K562 (cell line): ENCODE data around the gene ANKRD34A. TPM values are rescaled to one million over a fixed set of nuclear protein-coding genes. Genes with fewer than 3 reads are reported as not detected.
A peak's percentile ranks its signal among the peaks of the same experiment; 100 is the strongest.

Experiments
- BCLAF1 ChIP-seq, 2 experiments: fragments of 450-650 bp in 1 of 2; IDR thresholded peaks; 2 replicates each; pipeline ENCODE4 v1.6.1; 2011 to 2017; ENCODE audit warnings: low read depth in 2 of 2, antibody characterized with exemption in 1 of 2, borderline replicate concordance in 1 of 2, low read length in 1 of 2, mild to moderate bottlenecking in 1 of 2, mixed read lengths in 1 of 2; ENCODE audit not compliant: control insufficient read depth in 1 of 2
- C11orf30 ChIP-seq: fragments of 450-650 bp; IDR thresholded peaks from 2 replicates; pipeline ENCODE4 v1.6.1; 2016; ENCODE audit warnings: low read depth, mild to moderate bottlenecking
- CC2D1A ChIP-seq: fragments of 450-650 bp; IDR thresholded peaks from 2 replicates; pipeline ENCODE4 v1.6.1; 2017; ENCODE audit warnings: mild to moderate bottlenecking
- CLOCK ChIP-seq: fragments of 250-450 bp; sonication (Bioruptor Pico); IDR thresholded peaks from 2 replicates; pipeline ENCODE4 v1.4.0; 2020; ENCODE audit warnings: mild to moderate bottlenecking, moderate library complexity, borderline replicate concordance
- CTBP1 ChIP-seq: fragments of 450-650 bp; IDR thresholded peaks from 2 replicates; pipeline ENCODE4 v1.6.1; 2016; ENCODE audit warnings: borderline replicate concordance
- FOXJ3 ChIP-seq: sonication (generic); formaldehyde crosslinking; IDR thresholded peaks from 2 replicates; pipeline ENCODE4 v1.4.0; 2020; ENCODE audit warnings: mild to moderate bottlenecking, missing genetic modification reagents
- RFX5 ChIP-seq: IDR thresholded peaks from 2 replicates; pipeline ENCODE4 v1.6.1; 2011; ENCODE audit warnings: low read depth, mild to moderate bottlenecking, improper control_type of control experiment, low read length
- RHOXF2B ChIP-seq: fragments of 250-450 bp; sonication (Bioruptor Pico); conservative IDR thresholded peaks from 2 replicates; pipeline ENCODE4 v1.5.1; 2021
- SFPQ ChIP-seq: fragments of 200-400 bp; formaldehyde crosslinking; IDR thresholded peaks from 2 replicates; pipeline ENCODE4 v1.6.1; 2017; ENCODE audit warnings: mild to moderate bottlenecking, low read depth, low read length, moderate library complexity
- SLC30A9 ChIP-seq: fragments of 250-450 bp; sonication (Bioruptor Pico); IDR thresholded peaks from 2 replicates; pipeline ENCODE4 v1.8.0; 2022; ENCODE audit warnings: mild to moderate bottlenecking, moderate library complexity
- SMARCE1 ChIP-seq: fragments of 450-650 bp; IDR thresholded peaks from 2 replicates; pipeline ENCODE4 v1.7.1; 2016; ENCODE audit warnings: mild to moderate bottlenecking
- TFAM ChIP-seq: fragments of 250-450 bp; sonication (Bioruptor Pico); conservative IDR thresholded peaks from 2 replicates; pipeline ENCODE4 v1.5.0; 2021; ENCODE audit warnings: mild to moderate bottlenecking, moderate library complexity
- ZFP91 ChIP-seq: sonication (generic); formaldehyde crosslinking; IDR thresholded peaks from 2 replicates; pipeline ENCODE4 v1.8.0; 2022; ENCODE audit warnings: mild to moderate bottlenecking, missing genetic modification reagents
- polyA plus RNA-seq, 8 experiments: library from polyadenylated mRNA; depleted of rRNA in 4 of 8; stranded (reverse) in 5 of 8; unstranded in 3 of 8; fragments of >200 nt; fragmentation: Nextera tagmentation in 2 of 8; fragmentation: Illumina TruSeq in 1 of 8; extraction: Ambion mirVana in 2 of 8; extraction: Trizol in 1 of 8; gene quantifications; 2 replicates each; pipeline versions ENCODE4 v1.2.1 to v1.2.3, GENCODE V29; 2011 to 2014; ENCODE audit warnings: inconsistent platforms in 1 of 8, missing spikeins in 1 of 8
- total RNA-seq, 7 experiments: library from RNA; depleted of rRNA in 6 of 7; stranded (reverse); fragments of >200 nt in 6 of 7; fragmentation: Illumina TruSeq in 2 of 7; extraction: Trizol in 2 of 7; gene quantifications; 2 replicates each; pipeline versions ENCODE4 v1.2.1 to v1.2.3, GENCODE V29; 2011 to 2021; ENCODE audit warnings: low replicate concordance in 1 of 7
- TF ChIP-seq, protein P1 (sequence below): fragments of 200-800 bp; sonication (Bioruptor generic); IDR thresholded peaks from 2 replicates; pipeline ENCODE4 v1.6.1; 2017; ENCODE audit warnings: missing genetic modification characterization, missing compliant biosample characterization
- TF ChIP-seq, protein P2 (sequence below): fragments of 250-450 bp; sonication (Bioruptor Pico); IDR thresholded peaks from 2 replicates; pipeline ENCODE4 v1.9.0; 2021; ENCODE audit warnings: mild to moderate bottlenecking

The ANKRD34A gene
- total and polyA plus RNA-seq, 9 of the 15 experiments (the other 6 are each of a cell fraction or from before 2014, with no cell fraction given), result 0.06 to 1.6 (median 0.43) TPM

DNA sequence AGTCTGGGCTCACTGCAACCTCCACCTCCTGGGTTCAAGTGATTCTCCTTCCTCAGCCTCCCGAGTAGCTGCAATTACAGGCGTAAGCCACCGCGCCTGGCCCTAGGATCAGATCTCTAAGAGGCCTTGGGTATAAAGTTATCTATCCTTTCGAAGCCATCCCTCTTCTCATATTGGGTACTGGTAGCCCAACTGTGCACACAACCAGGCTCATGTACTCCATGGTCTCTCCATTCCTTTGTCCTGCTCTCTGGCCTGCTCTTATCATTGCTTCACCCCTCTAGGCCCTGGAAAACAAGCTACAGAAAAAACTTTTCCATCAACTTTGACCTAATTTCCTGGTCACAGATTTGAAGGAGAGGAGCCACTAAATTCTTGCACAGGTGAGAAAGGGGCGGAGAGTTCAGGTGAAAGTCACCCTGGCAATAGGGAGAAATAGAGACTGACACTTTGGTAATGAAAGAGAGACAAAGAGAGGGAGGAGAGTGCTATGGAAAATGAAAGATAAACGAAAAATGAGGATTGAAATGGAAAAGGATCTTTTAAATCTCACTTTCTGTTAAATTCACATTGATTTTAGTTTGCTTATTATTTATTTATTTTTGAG, 26.0 kb upstream of the ANKRD34A start (continued):
- TF ChIP-seq ZFP91 (no peak), CC2D1A (no peak), SMARCE1 (no peak), SFPQ (no peak), TFAM (CRISPR knock-in tag) (no peak), RFX5 (no peak), SLC30A9 (no peak), BCLAF1 (IDR thresholded peaks at IDR 0.05; ENCODE audit: borderline replicate concordance in 1 of 2, control insufficient read depth in 1 of 2, low read depth in 2 of 2, low read length in 1 of 2) (no peak), CTBP1 (0 out of 2 replicates have a peak, but pooled peaks have one; percentile 11), FOXJ3 (no peak), CLOCK (CRISPR knock-in tag) (no peak), C11orf30 (no peak), RHOXF2B (CRISPR knock-in tag) (no peak)
- TF ChIP-seq, protein P1, sequence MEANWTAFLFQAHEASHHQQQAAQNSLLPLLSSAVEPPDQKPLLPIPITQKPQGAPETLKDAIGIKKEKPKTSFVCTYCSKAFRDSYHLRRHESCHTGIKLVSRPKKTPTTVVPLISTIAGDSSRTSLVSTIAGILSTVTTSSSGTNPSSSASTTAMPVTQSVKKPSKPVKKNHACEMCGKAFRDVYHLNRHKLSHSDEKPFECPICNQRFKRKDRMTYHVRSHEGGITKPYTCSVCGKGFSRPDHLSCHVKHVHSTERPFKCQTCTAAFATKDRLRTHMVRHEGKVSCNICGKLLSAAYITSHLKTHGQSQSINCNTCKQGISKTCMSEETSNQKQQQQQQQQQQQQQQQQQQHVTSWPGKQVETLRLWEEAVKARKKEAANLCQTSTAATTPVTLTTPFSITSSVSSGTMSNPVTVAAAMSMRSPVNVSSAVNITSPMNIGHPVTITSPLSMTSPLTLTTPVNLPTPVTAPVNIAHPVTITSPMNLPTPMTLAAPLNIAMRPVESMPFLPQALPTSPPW (CRISPR knock-in tag), result no peak
- TF ChIP-seq, protein P2, sequence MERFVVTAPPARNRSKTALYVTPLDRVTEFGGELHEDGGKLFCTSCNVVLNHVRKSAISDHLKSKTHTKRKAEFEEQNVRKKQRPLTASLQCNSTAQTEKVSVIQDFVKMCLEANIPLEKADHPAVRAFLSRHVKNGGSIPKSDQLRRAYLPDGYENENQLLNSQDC (CRISPR knock-in tag), result no peak
